ENCODE results near the gene LPA. TPM values are rescaled to one million over a fixed set of nuclear protein-coding genes. Genes with fewer than 3 reads are reported as not detected.

Gene LPA
- total RNA-seq, 1 donor from 2014 or later = not detected

- Mint-ChIP-seq H3K27ac (ENCODE audit: unreplicated experiment) (no peak overlapping the region), H3K4me1 (ENCODE audit: low read depth, unreplicated experiment) (no peaks in the 10 kb centered on the region), H3K36me3 (ENCODE audit: low read depth, unreplicated experiment) (peaks cover 3% of the 10 kb centered on the region), H3K9me3 (ENCODE audit: unreplicated experiment) (no peaks in the 10 kb centered on the region), H3K27me3 (ENCODE audit: low read depth, unreplicated experiment) (peaks cover 2% of the 10 kb centered on the region), H3K4me3 (ENCODE audit: unreplicated experiment) (no peak overlapping the region)
- FAIRE-seq = no peak
- Histone ChIP-seq H3K4me3 (ENCODE audit: insufficient read depth, low read depth, low read length) (no peak overlapping the region), H3K79me2 (ENCODE audit: insufficient read depth, low read length) (no peaks in the 10 kb centered on the region), H3K27me3 (ENCODE audit: insufficient read depth, low read length) (no peaks in the 10 kb centered on the region), H3K27ac (ENCODE audit: low read depth, low read length) (no peak overlapping the region), H3K4me1 (ENCODE audit: insufficient read depth, low read length) (no peaks in the 10 kb centered on the region), H4K20me1 (ENCODE audit: insufficient read depth, low read length) (no peaks in the 10 kb centered on the region), H3K36me3 (ENCODE audit: insufficient read depth, low read length) (no peaks in the 10 kb centered on the region), H3K4me2 (ENCODE audit: low read length) (no peak overlapping the region), H3K9me3 (ENCODE audit: insufficient read depth, low read depth, low read length) (no peaks in the 10 kb centered on the region), H3K9ac (ENCODE audit: low read length) (no peak overlapping the region), H2AFZ (ENCODE audit: low read depth, low read length) (no peak overlapping the region)
- DNase-seq (ENCODE audit: low read depth) = no peak
- TF ChIP-seq CTCF (IDR thresholded peaks at IDR 0.05; ENCODE audit: insufficient read depth, low read depth, low read length) = no peak
- TF ChIP-seq EZH2 (IDR thresholded peaks at IDR 0.05; ENCODE audit: insufficient read depth, low read length) = no peak
Measured at GRCh38 chr6:160494576-160494975, 169.5 kb downstream of the LPA start.

- Mint-ChIP-seq H3K4me1 (ENCODE audit: low read depth, unreplicated experiment) (no peaks in the 10 kb centered on the region), H3K9me3 (ENCODE audit: unreplicated experiment) (no peaks in the 10 kb centered on the region), H3K36me3 (ENCODE audit: low read depth, unreplicated experiment) (peaks cover 3% of the 10 kb centered on the region), H3K27ac (ENCODE audit: unreplicated experiment) (no peak overlapping the region), H3K4me3 (ENCODE audit: unreplicated experiment) (no peak overlapping the region), H3K27me3 (ENCODE audit: low read depth, unreplicated experiment) (peaks cover 2% of the 10 kb centered on the region)
- Histone ChIP-seq H3K4me1 (ENCODE audit: insufficient read depth, low read length) (no peaks in the 10 kb centered on the region), H2AFZ (ENCODE audit: low read depth, low read length) (no peak overlapping the region), H3K4me2 (ENCODE audit: low read length) (no peak overlapping the region), H3K27ac (ENCODE audit: low read depth, low read length) (no peak overlapping the region), H3K79me2 (ENCODE audit: insufficient read depth, low read length) (no peaks in the 10 kb centered on the region), H3K9me3 (ENCODE audit: insufficient read depth, low read depth, low read length) (no peaks in the 10 kb centered on the region), H3K27me3 (ENCODE audit: insufficient read depth, low read length) (no peaks in the 10 kb centered on the region), H3K4me3 (ENCODE audit: insufficient read depth, low read depth, low read length) (no peak overlapping the region), H4K20me1 (ENCODE audit: insufficient read depth, low read length) (no peaks in the 10 kb centered on the region), H3K36me3 (ENCODE audit: insufficient read depth, low read length) (no peaks in the 10 kb centered on the region), H3K9ac (ENCODE audit: low read length) (no peak overlapping the region)
- TF ChIP-seq EZH2 (IDR thresholded peaks at IDR 0.05; ENCODE audit: insufficient read depth, low read length) (no peak), CTCF (IDR thresholded peaks at IDR 0.05; ENCODE audit: insufficient read depth, low read depth, low read length) (no peak)
- no peak for FAIRE-seq
- DNase-seq (ENCODE audit: low read depth) = no peak
Measured at GRCh38 chr6:160489091-160489490, 175.0 kb downstream of the LPA start.

- peaks cover 5% of the 10 kb centered on the region for H3K36me3 Mint-ChIP-seq (ENCODE audit: low read depth, unreplicated experiment)
- no peak overlapping the region for H3K27ac Mint-ChIP-seq (ENCODE audit: unreplicated experiment)
- H3K79me2 ChIP-seq (ENCODE audit: insufficient read depth, low read length) = no peaks in the 10 kb centered on the region
- DNase-seq (ENCODE audit: low read depth) (no peak), FAIRE-seq (no peak)
- no peak overlapping the region for H2AFZ ChIP-seq (ENCODE audit: low read depth, low read length)
- H3K9ac ChIP-seq (ENCODE audit: low read length) = no peak overlapping the region
- H3K9me3 Mint-ChIP-seq (ENCODE audit: unreplicated experiment) = no peaks in the 10 kb centered on the region
- no peaks in the 10 kb centered on the region for H3K4me1 ChIP-seq (ENCODE audit: insufficient read depth, low read length)
- no peaks in the 10 kb centered on the region for H3K9me3 ChIP-seq (ENCODE audit: insufficient read depth, low read depth, low read length)
- H3K4me1 Mint-ChIP-seq (ENCODE audit: low read depth, unreplicated experiment) = no peaks in the 10 kb centered on the region
- peaks cover 2% of the 10 kb centered on the region for H3K27me3 Mint-ChIP-seq (ENCODE audit: low read depth, unreplicated experiment)
- H3K4me3 ChIP-seq (ENCODE audit: insufficient read depth, low read depth, low read length) = no peak overlapping the region
- no peak for TF ChIP-seq EZH2 (IDR thresholded peaks at IDR 0.05; ENCODE audit: insufficient read depth, low read length)
- no peak for TF ChIP-seq CTCF (IDR thresholded peaks at IDR 0.05; ENCODE audit: insufficient read depth, low read depth, low read length)
- H3K4me2 ChIP-seq (ENCODE audit: low read length) = no peak overlapping the region
- H3K36me3 ChIP-seq (ENCODE audit: insufficient read depth, low read length) = no peaks in the 10 kb centered on the region
- H3K27ac ChIP-seq (ENCODE audit: low read depth, low read length) = no peak overlapping the region
- H4K20me1 ChIP-seq (ENCODE audit: insufficient read depth, low read length) = no peaks in the 10 kb centered on the region
- H3K27me3 ChIP-seq (ENCODE audit: insufficient read depth, low read length) = no peaks in the 10 kb centered on the region
- H3K4me3 Mint-ChIP-seq (ENCODE audit: unreplicated experiment) = no peak overlapping the region
Measured at GRCh38 chr6:160487116-160487515, 177.0 kb downstream of the LPA start.

Other genes starting within 250 kb of the LPA start
- gene PLG, start 38.0 kb upstream of the LPA start, total RNA-seq = 0.16 TPM in 1 of 2 replicates, not detected in the other

Measured in astrocyte (in vitro differentiated cells and primary cell).